Panc1 (cell line): Measurements from ENCODE around the gene UBE2K. TPM values are rescaled to one million over a fixed set of nuclear protein-coding genes. Genes with fewer than 3 reads are reported as not detected.

Experiments
- ATAC-seq: fragments of 200-7000 bp; cut with Tn5 transposase; 2 replicates; pipeline ENCODE4 v1.9.1; 2020; ENCODE audit warnings: mild to moderate bottlenecking, moderate library complexity
- BruUV-seq: library from RNA; stranded (reverse); fragments of 400-500 nt; replicated peaks from 2 replicates; lab custom pipeline; 2021; lab: Mats Ljungman, UMichigan
- CTCF ChIA-PET: fragments of 300-600 bp; sonication (Branson Sonifier 250); formaldehyde crosslinking; loops from one replicate; lab custom pipeline; 2022; ENCODE audit warnings: antibody characterized with exemption; lab: Charles Lee
- POLR2A ChIA-PET: fragments of 300-600 bp; sonication (Branson Sonifier 250); formaldehyde crosslinking; loops from one replicate; lab custom pipeline; 2022; ENCODE audit warnings: antibody characterized with exemption; lab: Charles Lee
- DNase-seq: peaks from one replicate; pipeline ENCODE4 v3.0.0-alpha.2; 2010; ENCODE audit warnings: low read depth, low spot score
- H3K27ac ChIP-seq: 2 replicates; pipeline ENCODE4 v1.5.1; 2011; ENCODE audit warnings: mild to moderate bottlenecking, low read length, inconsistent platforms
- H3K27me3 ChIP-seq: fragments of 200-500 bp; sonication (Bioruptor generic); 2 replicates; pipeline ENCODE4 v1.6.0; 2014; ENCODE audit warnings: low read length, inconsistent platforms; ENCODE audit not compliant: control insufficient read depth, insufficient read depth
- H3K36me3 ChIP-seq: fragments of 200-500 bp; sonication (Bioruptor generic); 2 replicates; pipeline ENCODE4 v1.5.1; 2014; ENCODE audit warnings: inconsistent platforms, mild to moderate bottlenecking, low read length, moderate library complexity; ENCODE audit not compliant: control insufficient read depth, insufficient read depth
- H3K4me1 ChIP-seq: 2 replicates; pipeline ENCODE4 v1.5.1; 2011; ENCODE audit warnings: inconsistent platforms, mild to moderate bottlenecking, low read length, moderate library complexity; ENCODE audit not compliant: control insufficient read depth, insufficient read depth
- H3K4me3 ChIP-seq, 2 experiments: 2 replicates each; pipeline ENCODE4 v1.5.1; 2011 to 2012; ENCODE audit warnings: low read depth in 2 of 2, low read length in 2 of 2, mild to moderate bottlenecking in 2 of 2, inconsistent platforms in 1 of 2, moderate library complexity in 1 of 2
- H3K9me3 ChIP-seq: fragments of 200-500 bp; sonication (Bioruptor generic); 2 replicates; pipeline ENCODE4 v1.5.1; 2014; ENCODE audit warnings: low read depth, mild to moderate bottlenecking, inconsistent platforms, low read length, moderate library complexity; ENCODE audit not compliant: control insufficient read depth, insufficient read depth
- CTCF ChIP-seq: fragments of 450-650 bp; IDR thresholded peaks from 2 replicates; pipeline ENCODE4 v1.5.1; 2017; ENCODE audit warnings: mild to moderate bottlenecking
- POLR2AphosphoS5 ChIP-seq: IDR thresholded peaks from 2 replicates; pipeline ENCODE4 v1.6.1; 2012; ENCODE audit warnings: mild to moderate bottlenecking, low read depth, low read length, moderate library complexity
- REST ChIP-seq, 2 experiments: IDR thresholded peaks; 2 replicates each; pipeline ENCODE4 v1.6.1; 2011 to 2012; ENCODE audit warnings: low read depth in 2 of 2, control low read depth in 1 of 2, low read length in 1 of 2, mild to moderate bottlenecking in 1 of 2, moderate library complexity in 1 of 2; ENCODE audit not compliant: insufficient read depth in 1 of 2
- SIN3A ChIP-seq: IDR thresholded peaks from 2 replicates; pipeline ENCODE4 v1.6.1; 2012; ENCODE audit warnings: low read depth, mild to moderate bottlenecking, low read length, moderate library complexity, borderline replicate concordance; ENCODE audit not compliant: insufficient read depth
- TCF7L2 ChIP-seq: IDR thresholded peaks from 2 replicates; pipeline ENCODE4 v1.6.1; 2011; ENCODE audit warnings: mild to moderate bottlenecking, low read depth, low read length, inconsistent platforms
- in situ Hi-C: cut with HindIII; loops from 2 replicates; pipeline ENCODE4 v1.10.0; 2016; ENCODE audit warnings: low sequenced_read_pairs, low pct_unique_long_range_greater_than_20kb
- intact Hi-C: fragments of 100-400 bp; cut with micrococcal nuclease; formaldehyde crosslinking; loops from one replicate; pipeline ENCODE4 v1.10.0; 2022; ENCODE audit not compliant: unreplicated experiment
- total RNA-seq: library from RNA; stranded (reverse); gene quantifications from one replicate; pipeline ENCODE4 v1.2.1, GENCODE V29; 2021; ENCODE audit not compliant: unreplicated experiment

UBE2K gene
- total RNA-seq, 1 experiment from 2014 or later: 84.1 TPM

DNA sequence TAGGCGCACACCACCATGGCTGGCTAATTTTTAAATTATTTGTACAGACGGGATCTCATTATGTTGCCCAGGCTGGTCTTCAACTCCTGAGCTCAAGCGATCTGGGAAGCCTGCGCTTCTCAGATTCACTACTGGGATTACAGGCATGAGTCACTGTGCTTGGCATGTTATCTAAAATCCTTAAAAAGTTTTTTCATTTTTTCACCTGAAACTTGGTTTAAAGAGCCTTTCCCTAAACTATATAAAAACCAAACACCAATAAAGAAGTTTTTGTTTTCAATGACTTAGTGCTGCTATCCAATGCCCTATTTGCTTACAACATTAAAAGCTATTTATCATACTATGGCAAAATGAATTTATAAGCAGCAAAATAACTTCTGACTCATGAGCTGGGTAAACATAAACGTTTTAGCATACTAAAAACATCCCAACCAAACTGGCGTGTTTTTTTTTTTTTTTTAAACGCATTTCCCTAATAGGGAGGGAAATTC is 127.8 kb downstream of the UBE2K start:
- peaks cover 6% of the 10 kb centered on the region for H3K36me3 ChIP-seq
- peaks cover 16% of the 10 kb centered on the region for H3K4me1 ChIP-seq
- no peak overlapping the region for H3K4me3 ChIP-seq
- in situ Hi-C loops (no loop called here), intact Hi-C loops (no loop called here)
- BruUV-seq: no TSS peak
- H3K9me3 ChIP-seq: no peaks in the 10 kb centered on the region
- ATAC-seq (peak; percentile 79), DNase-seq (no peak)
- TF ChIP-seq REST (IDR thresholded peaks at IDR 0.05; ENCODE audit: insufficient read depth in 1 of 2, low read depth in 2 of 2, low read length in 1 of 2) (no peak), CTCF (no peak), SIN3A (no peak), POLR2AphosphoS5 (no peak), TCF7L2 (no peak)
- ChIA-PET CTCF (interaction anchor here (0.6 kb wide), 1 partner anchor 835 kb away, joined by 3 read pairs; no protein-coding TSS in a partner anchor), POLR2A (interaction anchor here (0.7 kb wide), 1 partner anchor 29 kb away, joined by 5 read pairs; no protein-coding TSS in a partner anchor)
- H3K27me3 ChIP-seq: no peaks in the 10 kb centered on the region
- peak overlapping the region; percentile 61; the same call in 1 of the 2 replicates for H3K27ac ChIP-seq

Other genes with a start within 250 kb of the UBE2K start
- gene RPL9, start 239.2 kb upstream of the UBE2K start, total RNA-seq: 386 TPM
- 6.8 TPM for gene LIAS, start 239.1 kb upstream of the UBE2K start, total RNA-seq
- 373 TPM for gene UGDH, start 170.7 kb upstream of the UBE2K start, total RNA-seq
- 48.2 TPM for gene SMIM14, start 59.3 kb upstream of the UBE2K start, total RNA-seq